ENCODE data around the gene BMPR1A.
"Not testable (repeated sequence)": the region's sequence is repeated elsewhere in the genome, so short reads cannot be mapped to it uniquely, and the experiment has no call there.

The BMPR1A gene

DNA sequence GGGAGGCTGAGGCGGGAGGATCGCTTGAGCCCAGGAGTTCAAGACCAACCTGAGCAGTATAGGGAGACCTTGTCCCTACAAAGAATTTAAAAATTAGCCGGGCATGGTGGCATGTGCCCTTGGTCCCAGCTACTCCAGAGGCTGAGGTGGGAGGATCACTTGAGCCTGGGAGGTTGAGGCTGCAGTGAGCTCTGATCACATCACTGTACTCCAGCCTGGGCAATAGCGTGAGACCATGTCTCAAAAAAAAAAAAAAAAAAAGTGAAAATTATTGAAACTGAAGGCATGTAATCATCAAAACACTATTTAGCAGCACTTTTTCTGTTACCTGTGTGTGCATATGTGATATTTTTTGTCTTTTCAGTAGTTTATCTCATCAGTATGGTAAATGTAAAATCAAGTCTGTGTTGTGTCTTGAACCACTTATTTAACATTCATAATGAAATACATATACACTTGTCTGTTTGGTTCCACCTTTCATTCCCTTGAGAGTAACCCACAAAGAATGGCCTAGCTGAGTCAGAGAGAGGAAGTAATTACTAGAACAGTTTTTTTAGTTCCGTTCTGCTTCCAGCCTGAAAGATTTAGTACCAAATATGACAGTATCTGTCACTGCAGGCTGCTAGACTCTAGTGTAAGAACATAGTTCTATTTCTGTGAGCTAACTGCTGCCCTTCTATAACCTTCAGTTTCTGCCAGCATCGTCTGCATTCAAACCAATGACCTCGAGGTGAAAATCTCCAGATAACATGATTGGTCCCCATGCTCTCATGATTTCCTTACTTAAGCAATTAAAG is 132.4 kb downstream of the BMPR1A start:
- no peak for DNase-seq (ENCODE audit: low read depth)

DNA sequence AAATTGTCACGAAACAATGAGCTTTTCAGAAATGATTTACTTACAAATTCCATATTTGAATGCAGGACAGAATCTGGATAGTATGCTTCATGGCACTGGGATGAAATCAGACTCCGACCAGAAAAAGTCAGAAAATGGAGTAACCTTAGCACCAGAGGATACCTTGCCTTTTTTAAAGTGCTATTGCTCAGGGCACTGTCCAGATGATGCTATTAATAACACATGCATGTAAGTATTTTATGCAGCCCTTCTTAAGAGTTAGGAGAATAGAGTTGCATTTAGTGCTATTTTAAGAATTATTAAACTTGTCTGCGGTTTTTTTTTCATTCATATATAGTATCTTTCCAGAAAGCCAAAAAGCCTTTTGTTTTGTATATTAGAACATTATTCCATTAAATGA is 133.6 kb downstream of the BMPR1A start:
- DNase-seq (ENCODE audit: low read depth), result no peak

DNA sequence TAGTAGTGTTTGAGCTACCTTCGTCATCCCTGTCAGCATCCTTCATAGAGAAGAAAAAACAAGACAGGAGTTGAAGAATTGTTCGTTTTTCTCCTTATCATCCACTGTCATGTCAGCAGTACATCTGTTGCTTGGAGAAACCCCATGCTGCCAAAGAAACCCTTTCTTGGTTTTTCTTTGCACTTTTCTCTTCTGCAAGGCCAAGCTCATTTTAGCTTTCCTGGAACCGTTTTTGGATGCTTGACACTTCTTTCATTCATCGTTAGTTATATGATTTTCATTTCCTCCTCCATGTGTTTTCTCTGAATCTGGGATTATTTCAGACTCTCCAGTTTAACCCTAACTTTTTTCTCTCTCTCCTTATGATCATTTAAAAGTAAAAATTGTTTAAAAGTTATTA is 142.1 kb downstream of the BMPR1A start:
- no peak for DNase-seq (ENCODE audit: low read depth)

DNA sequence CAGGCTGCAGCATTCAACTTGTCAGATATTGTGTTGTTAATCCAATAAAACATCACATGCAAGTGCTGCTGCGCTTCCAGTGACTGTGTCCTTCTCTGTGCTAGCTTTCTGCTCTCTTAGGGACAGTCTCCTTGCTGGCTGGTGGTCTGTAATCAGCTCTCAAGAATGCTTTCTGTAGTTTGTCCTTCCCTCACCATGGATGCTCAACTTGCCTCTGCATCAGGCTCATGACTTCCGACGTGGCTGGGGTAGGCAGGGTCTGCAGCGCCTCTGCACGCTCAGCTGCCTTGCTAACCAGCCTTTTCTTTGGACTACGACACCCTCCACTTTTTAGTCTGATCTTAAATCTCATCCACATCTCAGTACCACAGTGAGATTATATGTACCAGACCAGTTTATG is 142.7 kb downstream of the BMPR1A start:
- DNase-seq (ENCODE audit: low read depth), result no peak

DNA sequence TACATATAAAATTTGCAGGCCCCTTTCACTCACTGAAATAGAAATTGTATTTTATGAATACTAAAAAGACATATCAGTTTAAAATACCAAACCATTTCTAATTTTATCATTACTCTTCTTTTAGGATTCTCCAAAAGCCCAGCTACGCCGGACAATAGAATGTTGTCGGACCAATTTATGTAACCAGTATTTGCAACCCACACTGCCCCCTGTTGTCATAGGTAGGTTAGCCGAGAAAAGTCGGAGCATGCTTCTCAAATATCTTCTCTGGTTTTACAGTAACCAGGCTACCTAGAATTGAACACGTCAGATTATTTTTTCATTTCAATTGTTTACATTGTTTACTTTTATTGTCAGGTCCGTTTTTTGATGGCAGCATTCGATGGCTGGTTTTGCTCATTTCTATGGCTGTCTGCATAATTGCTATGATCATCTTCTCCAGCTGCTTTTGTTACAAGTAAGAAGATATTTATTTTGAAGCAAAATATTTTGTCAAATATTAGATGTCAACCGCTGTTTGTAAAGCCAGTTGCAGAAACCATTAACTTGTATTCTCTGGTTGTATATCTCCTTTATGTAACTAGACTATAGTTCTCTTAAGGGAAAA is 143.4 kb downstream of the BMPR1A start:
- DNase-seq (ENCODE audit: low read depth), result peak; percentile 14

DNA sequence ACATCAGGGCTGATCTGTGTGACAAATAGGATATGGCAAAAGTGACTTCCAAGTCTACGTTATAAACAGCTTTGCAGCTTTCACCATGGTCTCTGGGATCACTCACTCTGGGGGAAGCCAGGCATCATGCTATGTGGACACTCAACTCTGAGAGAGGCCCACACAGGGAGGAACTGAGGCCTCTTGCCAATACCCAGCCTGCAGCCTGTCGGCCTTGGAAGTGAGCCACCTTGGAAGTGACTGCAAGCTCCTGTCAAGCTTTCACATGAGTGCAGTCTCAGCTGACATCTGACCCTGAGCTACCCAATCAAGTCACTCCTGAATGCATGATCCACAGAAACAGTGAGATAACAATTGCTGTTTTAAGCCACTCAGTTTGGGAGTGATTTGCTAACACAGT is 144.5 kb downstream of the BMPR1A start:
- DNase-seq (ENCODE audit: low read depth), result no peak

DNA sequence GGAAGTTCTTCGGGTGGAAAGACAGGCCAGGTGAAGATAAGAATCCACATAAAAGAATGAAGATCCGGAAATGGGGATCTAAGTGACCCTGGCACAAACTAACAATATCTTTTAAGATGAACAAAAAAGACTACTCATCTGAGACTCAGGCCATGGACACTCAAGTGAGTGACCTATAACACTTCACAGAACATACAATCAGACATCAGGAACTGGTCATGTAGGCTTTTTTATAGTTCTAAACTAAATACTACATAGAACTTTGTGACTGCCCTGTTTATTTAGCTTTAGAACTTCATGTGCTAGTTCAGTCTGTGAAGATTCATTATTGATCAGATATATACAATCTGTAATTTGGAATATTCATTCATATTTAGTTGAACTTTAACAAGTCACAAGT is 148.2 kb downstream of the BMPR1A start:
- no peak for DNase-seq (ENCODE audit: low read depth)

DNA sequence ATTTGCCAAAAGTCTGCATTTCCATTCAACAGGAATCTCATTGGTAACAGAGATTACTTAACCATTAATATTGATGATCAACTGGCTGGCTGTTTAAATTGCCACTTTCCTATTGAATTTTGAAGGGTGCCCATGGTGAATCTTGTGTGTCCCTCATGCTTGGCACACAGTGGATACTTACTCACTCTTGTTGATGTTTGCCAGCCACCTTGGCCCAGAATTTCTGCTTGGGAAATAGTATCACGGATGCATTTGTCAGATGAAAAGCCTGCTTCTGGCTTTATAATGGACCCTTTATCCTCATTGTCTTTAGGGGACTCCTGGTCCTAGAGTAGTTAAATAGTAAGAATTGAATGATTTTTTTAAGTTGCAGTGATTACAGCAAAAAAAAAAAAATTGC is 149.0 kb downstream of the BMPR1A start:
- no peak for DNase-seq (ENCODE audit: low read depth)

DNA sequence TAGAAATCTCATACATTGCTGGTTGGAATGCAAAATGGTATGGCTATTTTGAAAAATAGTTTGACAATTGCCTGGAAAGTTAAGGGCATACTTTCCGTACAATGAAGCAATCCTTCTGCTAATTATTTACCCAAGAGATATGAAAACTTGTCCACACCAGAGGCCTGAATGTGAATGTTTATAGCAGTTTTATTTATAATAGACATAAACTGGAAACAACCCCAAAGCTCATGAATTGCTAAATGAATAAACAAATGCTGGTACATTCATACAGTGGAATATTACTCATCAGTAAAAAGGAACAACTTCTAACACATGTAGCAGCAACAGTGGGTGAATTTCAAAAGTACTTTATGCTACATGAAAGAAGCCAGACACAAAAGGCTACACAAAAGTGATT is 158.3 kb downstream of the BMPR1A start:
- no peak for DNase-seq (ENCODE audit: low read depth)

DNA sequence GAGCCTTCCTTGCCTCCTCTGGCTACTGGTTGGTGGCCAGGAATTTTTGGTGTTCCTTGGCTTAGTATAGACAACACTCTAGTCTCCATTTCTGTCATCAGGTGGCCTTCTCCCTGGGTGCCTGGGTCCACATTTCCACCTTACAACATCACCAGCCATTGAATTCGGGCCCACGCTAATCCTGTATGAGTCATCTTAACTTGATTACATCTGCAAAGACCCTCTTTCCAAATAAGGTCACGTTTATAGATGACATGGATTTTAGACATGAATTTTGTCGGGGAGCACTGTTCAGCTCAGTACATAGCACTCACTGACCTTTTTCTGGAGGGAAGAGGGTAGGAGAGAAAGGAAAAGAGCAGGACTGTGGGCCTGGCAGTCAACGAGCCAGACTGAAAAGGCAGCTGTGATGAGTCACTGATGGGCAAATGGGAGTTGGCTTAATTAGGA is 161.6 kb downstream of the BMPR1A start:
- DNase-seq (ENCODE audit: low read depth), result no peak

DNA sequence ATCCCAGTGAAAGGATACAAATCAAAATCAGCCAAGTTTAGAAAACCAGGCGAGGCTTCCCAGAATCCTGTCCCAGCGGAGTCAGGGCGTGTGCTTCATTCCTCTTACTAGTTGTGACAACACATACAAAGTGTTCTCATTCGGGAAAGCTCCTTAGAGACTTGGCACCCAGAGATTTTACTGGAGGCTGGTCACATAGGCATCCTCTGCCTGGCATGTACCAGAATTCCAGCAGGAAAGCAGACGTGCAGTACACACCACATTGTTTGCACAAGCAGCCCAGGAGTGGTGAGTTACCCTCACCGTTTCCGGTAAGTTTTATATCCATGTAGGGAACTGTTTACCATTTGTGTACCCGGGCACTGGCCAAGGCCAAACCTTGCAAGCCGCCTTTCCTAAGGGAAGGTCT is 166.1 kb downstream of the BMPR1A start:
- no peak for DNase-seq (ENCODE audit: low read depth)

DNA sequence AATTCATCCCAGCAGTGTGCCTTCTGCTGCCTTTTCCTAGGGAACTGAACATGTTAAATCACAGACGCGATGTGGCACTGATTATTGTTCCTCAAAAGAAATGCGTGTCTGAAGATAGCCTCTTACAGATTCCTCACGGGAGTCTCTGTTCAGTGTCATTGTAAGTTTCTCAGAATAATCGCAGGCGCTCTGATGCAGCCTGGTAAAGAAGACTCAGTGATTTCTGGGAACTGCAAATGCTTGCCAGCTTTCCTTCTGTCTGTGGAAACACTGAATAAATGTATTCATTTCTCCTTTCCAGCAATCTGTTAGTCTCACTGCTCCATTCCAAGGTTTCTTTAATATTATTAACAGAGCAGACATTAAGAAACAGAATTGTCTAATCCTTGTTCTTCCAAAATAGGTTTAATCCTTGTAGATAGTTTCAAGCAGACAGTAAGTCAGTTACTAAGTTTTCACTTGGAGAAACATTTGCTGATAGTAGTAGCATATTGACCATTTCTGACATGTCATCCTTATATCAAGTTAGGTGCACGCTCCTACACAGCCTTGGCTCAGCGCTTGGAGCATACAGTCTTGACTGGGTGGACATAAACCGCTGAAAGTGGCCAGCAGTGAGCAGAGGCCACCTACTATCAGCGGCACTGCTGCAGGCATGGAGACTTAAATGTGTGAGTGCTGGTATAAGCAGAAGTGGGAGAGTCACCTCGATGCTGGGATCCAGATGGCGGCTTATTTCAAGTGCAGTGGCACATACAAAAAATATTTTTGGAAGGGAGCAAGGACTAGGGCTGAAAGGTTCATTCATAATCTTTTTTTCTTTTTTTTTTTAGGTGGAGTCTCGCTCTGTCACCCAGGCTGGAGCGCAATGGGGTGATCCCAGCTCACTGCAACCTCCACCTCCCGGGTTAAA is 173.3 kb downstream of the BMPR1A start:
- DNase-seq (ENCODE audit: low read depth), result no peak

DNA sequence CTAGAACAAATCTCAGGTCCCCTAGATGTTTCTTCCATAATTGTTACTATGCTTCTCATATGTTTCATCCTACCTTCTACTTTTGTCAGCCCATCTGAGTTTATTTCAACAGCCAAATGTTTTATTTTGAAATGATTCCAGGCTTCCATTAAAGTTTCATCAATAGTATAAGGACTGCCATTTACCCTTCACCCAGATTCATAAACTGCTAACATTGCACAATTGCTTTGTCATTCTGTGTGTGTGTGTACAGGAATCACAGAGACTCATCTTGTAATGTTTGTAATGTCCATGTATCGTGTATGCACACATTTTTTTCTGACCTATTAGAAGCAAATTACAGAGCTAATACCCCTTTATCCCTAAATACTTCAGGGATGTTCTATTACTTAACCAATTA is 175.5 kb downstream of the BMPR1A start:
- DNase-seq (ENCODE audit: low read depth), result no peak

DNA sequence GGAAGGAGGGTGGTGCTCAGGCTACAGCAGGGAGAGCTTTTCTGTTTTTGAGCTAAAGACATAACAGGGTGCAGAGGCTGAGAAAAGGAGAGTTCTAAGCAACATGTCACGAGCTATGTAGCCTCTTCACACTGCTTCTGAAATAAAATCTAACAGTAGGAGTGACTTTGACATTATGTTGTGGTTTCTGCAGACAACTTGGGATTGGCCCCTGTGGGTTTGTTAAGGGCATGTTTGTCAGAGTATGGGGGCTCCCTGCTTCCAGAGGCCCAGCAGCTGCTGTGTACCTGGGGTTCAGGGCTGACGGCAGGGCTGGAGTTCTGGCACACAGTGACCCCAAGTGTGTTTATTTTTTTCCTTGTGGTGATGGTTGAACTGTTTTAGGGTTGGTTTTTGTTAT is 176.3 kb downstream of the BMPR1A start:
- no peak for DNase-seq (ENCODE audit: low read depth)

DNA sequence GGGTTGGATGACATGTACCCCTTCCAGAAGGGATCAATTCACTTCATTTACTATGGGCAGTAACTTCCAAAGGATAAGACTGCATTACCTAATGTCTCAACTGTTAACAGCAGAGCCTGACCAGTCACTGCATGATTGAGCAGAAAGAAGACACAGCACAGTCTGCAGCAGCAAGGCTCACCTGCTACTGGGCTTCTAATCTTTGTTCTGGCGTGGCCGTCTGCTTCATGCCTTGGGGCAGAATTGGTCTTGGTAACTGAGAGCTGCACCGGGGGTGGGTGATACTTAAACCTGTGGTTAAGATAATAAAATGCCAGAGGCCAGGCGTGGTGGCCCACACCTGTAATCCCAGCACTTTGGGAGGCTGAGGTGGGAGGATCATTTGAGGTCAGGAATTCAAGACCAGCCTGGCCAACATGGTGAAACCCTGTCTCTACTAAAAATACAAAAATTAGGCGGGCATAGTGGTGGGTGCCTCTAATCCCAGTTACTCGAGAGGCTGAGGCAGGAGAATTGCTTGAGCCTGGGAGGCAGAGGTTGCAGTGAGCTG is 177.8 kb downstream of the BMPR1A start:
- not testable (repeated sequence) for DNase-seq (ENCODE audit: low read depth)

DNA sequence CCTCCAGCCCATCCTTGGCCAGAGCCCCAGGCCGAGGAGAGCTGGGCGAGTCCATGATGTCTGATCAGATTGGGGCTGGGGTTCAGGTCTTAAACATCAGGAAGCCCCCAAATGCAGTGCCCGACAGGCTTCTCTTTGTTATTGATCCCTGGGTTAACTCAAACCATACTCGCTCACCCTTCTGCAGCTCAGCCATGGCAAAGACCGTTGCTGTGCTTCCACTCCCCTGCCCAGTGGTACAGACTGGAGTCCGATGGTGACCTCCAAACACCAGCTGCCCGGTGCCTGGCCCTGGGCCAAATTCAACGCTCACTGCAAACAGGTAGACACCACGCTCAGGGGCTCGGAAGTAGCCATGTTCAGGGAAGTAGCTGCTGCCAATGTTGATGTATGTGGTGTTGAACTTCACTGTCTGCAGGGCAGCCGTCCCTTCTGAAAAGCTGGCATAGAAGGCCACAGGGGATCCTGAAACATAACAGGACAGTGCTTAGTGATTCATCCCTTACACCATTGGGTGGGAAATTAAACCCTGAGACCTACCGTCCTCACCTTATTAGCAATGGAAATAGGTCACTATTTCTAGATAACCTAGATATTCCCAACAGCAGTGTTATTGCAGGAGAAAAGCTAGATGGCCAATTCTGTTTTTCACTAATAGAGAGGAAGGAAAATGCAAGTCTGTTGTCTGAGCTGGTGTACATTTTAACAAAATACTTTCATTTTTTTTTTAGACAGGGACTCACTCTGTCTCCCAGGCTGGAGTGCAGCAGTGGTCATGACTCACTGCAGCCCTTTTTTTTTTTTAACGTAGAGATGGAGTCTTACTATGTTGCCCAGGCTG is 180.5 kb downstream of the BMPR1A start:
- no peak for DNase-seq (ENCODE audit: low read depth)

DNA sequence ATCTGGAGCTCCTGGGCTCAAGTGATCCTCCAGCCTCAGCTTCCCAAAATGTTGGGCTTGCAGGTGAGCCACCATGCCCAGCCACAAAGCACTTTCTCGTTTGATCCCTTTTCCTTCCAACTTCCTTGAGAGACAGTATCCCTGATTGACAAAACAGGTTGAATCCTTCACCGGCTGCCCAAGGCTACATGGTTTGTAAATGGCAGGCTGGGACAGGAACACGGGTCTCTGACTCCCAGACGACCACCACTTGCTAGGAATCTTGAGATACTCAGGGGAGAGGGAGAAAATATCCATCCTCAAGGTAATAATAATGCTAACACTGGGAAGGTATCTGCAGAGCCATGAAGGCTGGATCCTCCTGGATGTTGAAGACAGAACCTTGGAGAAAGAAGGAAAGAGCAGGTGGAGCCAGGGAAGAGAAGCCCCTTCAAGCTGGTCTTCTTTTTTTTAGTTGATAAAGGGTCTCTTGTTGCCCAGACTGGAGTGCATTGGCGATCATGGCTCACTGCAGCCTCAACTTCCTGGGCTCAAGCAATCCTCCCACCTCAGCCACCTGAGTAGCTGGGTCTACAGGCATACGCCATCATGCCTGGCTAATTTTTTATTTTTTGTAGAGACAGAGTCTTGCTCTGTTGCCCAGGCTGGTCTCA is 181.2 kb downstream of the BMPR1A start:
- DNase-seq (ENCODE audit: low read depth), result no peak

DNA sequence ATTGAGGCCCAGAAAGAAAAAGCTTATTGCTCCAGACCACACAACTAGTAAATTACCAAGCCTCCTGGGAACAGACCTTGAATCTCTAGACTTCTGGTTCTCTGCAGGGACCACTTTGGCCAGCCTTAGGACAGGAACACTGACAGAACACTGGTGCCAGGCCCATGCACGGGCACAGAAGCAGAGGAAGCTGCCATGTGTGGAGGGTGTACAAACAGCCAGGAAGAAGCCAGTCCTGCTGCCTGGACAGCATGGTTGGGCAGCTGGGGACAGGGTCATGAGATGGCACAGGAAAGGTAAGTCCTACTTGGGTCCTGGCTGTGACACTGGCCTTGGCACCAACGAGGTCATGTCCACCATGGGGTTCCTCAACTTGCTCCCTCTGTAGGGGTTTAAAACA is 181.8 kb downstream of the BMPR1A start:
- DNase-seq (ENCODE audit: low read depth), result no peak

DNA sequence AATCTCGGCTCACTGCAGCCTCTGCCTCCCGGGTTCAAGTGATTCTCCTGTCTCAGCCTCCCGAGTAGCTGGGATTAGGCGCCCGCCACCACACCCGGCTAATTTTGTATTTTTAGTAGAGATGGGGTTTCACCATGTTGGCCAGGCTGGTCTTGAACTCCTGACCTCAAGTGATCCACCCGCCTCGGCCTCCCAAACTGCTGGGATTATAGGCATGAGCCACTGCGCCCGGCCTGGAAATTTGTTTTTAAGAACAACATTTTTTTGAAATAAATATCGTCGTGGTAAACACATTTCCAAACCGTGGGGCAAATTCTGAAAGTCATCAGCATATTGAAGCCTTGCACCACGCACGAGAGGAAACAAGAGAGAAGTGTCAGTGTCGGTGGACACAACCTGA is 183.7 kb downstream of the BMPR1A start:
- not testable (repeated sequence) for DNase-seq (ENCODE audit: low read depth)

DNA sequence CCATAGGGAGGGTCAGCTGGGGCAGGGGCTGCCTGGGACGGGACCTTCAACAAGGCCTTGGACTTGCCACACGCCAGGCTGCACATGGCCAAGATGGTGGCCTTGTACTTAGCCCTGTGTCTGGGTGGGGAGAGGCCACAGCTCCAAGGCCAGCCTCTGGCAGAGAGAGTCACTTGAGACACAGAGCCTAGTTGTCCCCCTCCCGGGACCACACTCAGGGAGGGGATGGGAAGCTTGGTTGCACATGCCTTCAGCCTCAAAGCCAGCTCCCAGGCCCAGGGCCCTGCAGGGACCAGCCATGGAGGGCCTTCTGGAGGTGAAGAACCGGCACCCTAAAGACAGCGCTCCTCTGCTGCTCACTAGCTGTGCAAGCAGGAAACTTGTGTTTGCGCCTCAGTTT is 184.3 kb downstream of the BMPR1A start:
- DNase-seq (ENCODE audit: low read depth), result no peak

DNA sequence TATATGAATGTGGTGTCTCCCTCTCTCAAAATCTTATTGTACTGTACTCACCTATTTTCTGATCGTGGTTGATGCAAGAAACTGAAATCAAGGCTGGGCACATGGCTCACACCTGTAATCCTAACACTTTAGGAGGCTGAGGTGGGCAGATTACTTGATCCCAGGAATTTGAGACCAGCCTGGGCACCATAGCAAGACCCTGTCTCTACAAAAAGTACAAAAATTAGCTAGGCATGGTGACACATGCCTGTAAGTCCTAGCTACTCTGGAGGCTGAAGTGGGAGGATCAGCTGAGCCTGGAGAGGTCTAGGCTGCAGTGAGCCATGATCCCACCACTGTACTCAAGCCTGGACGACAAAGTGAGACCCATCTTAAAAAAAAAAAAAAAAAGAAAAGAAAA is 185.0 kb downstream of the BMPR1A start:
- no peak for DNase-seq (ENCODE audit: low read depth)
